HEK293 (cell line): ENCODE measurements around the gene ITGAL.

Experiments
- CTCF ChIA-PET: fragments of 350-600 bp; formaldehyde crosslinking; extraction: SDS; loops from one replicate; lab custom pipeline; 2021; ENCODE audit warnings: antibody characterized with exemption; lab: Yijun Ruan, JAX
- POLR2A ChIA-PET: fragments of 300-600 bp; formaldehyde crosslinking; extraction: SDS; loops from one replicate; lab custom pipeline; 2020; ENCODE audit warnings: antibody characterized with exemption, inconsistent platforms; lab: Yijun Ruan, JAX
- H3K27ac ChIP-seq: fragments of 200-500 bp; sonication (Bioruptor generic); 2 replicates; pipeline ENCODE4 v1.5.1; 2014; ENCODE audit warnings: low read depth, low read length, control low read depth, inconsistent platforms; ENCODE audit errors: extremely low read depth
- H3K36me3 ChIP-seq, 2 experiments: fragments of 200-500 bp in 1 of 2; sonication (Bioruptor generic) in 1 of 2; 1 replicate in 1 of 2; 2 replicates in 1 of 2; pipeline ENCODE4 v1.5.1; 2014 to 2017; ENCODE audit warnings: inconsistent platforms in 2 of 2, low read length in 2 of 2; ENCODE audit not compliant: control insufficient read depth in 2 of 2, insufficient read depth in 1 of 2
- H3K4me1 ChIP-seq: fragments of 200-500 bp; sonication (Bioruptor generic); 2 replicates; pipeline ENCODE4 v1.5.1; 2014; ENCODE audit warnings: mild to moderate bottlenecking, low read length, inconsistent platforms; ENCODE audit not compliant: control insufficient read depth, insufficient read depth
- H3K4me3 ChIP-seq: 2 replicates; pipeline ENCODE4 v1.5.1; 2011; ENCODE audit warnings: low read depth, mild to moderate bottlenecking, control low read depth, low read length, moderate library complexity
- H3K9me3 ChIP-seq: fragments of 200-500 bp; sonication (Bioruptor generic); 2 replicates; pipeline ENCODE4 v1.5.1; 2014; ENCODE audit warnings: low read depth, low read length, inconsistent platforms; ENCODE audit not compliant: control insufficient read depth, insufficient read depth
- AEBP2 ChIP-seq: fragments of 450-650 bp; formaldehyde crosslinking; IDR thresholded peaks from 2 replicates; pipeline ENCODE4 v1.5.1; 2016; ENCODE audit warnings: missing biosample characterization, missing genetic modification characterization, borderline replicate concordance
- CTCF ChIP-seq: fragments of 450-650 bp; formaldehyde crosslinking; IDR thresholded peaks from 2 replicates; pipeline ENCODE4 v1.5.1; 2016; ENCODE audit warnings: missing biosample characterization, missing genetic modification characterization
- FEZF1 ChIP-seq: fragments of 450-650 bp; formaldehyde crosslinking; IDR thresholded peaks from 2 replicates; pipeline ENCODE4 v1.5.1; 2016; ENCODE audit warnings: missing biosample characterization, missing genetic modification characterization
- IKZF3 ChIP-seq: fragments of 450-650 bp; IDR thresholded peaks from 2 replicates; pipeline ENCODE4 v1.5.0; 2018; ENCODE audit warnings: missing biosample characterization, mild to moderate bottlenecking, missing genetic modification characterization, moderate library complexity
- KLF10 ChIP-seq: fragments of 450-650 bp; IDR thresholded peaks from 2 replicates; pipeline ENCODE4 v1.5.1; 2018; ENCODE audit warnings: missing biosample characterization, mild to moderate bottlenecking, missing genetic modification characterization
- KLF17 ChIP-seq: fragments of 450-650 bp; formaldehyde crosslinking; IDR thresholded peaks from 2 replicates; pipeline ENCODE4 v1.5.1; 2016; ENCODE audit warnings: missing biosample characterization, missing genetic modification characterization
- REST ChIP-seq: fragments of 450-650 bp; formaldehyde crosslinking; IDR thresholded peaks from 2 replicates; pipeline ENCODE4 v1.5.1; 2016; ENCODE audit warnings: missing biosample characterization, missing genetic modification characterization
- ZBTB10 ChIP-seq: fragments of 450-650 bp; formaldehyde crosslinking; IDR thresholded peaks from 2 replicates; pipeline ENCODE4 v1.5.1; 2016; ENCODE audit warnings: missing biosample characterization, missing genetic modification characterization
- ZBTB21 ChIP-seq: fragments of 450-650 bp; formaldehyde crosslinking; IDR thresholded peaks from 2 replicates; pipeline ENCODE4 v1.5.1; 2017; ENCODE audit warnings: missing biosample characterization, missing genetic modification characterization
- ZIC2 ChIP-seq: fragments of 450-650 bp; formaldehyde crosslinking; IDR thresholded peaks from 2 replicates; pipeline ENCODE4 v1.5.1; 2016; ENCODE audit warnings: missing biosample characterization, missing genetic modification characterization
- ZNF133 ChIP-seq: fragments of 450-650 bp; formaldehyde crosslinking; IDR thresholded peaks from 2 replicates; pipeline ENCODE4 v1.5.1; 2016; ENCODE audit warnings: missing biosample characterization, missing genetic modification characterization
- ZNF274 ChIP-seq, 2 experiments: fragments of 200-500 bp in 1 of 2; fragments of 450-650 bp in 1 of 2; sonication (Bioruptor generic) in 1 of 2; formaldehyde crosslinking in 1 of 2; IDR thresholded peaks; 2 replicates each; pipeline versions ENCODE4 v1.5.1 to v1.6.1; 2014 to 2016; ENCODE audit warnings: borderline replicate concordance in 1 of 2, inconsistent platforms in 1 of 2, low read length in 1 of 2, missing biosample characterization in 1 of 2, missing genetic modification characterization in 1 of 2
- ZNF335 ChIP-seq: fragments of 450-650 bp; formaldehyde crosslinking; conservative IDR thresholded peaks from 2 replicates; pipeline ENCODE4 v1.5.1; 2016; ENCODE audit warnings: missing biosample characterization, missing genetic modification characterization
- ZNF416 ChIP-seq: fragments of 450-650 bp; formaldehyde crosslinking; IDR thresholded peaks from 2 replicates; pipeline ENCODE4 v1.5.1; 2016; ENCODE audit warnings: missing biosample characterization, missing genetic modification characterization
- ZNF530 ChIP-seq: fragments of 450-650 bp; formaldehyde crosslinking; IDR thresholded peaks from 2 replicates; pipeline ENCODE4 v1.5.1; 2016; ENCODE audit warnings: low read depth, missing biosample characterization, missing genetic modification characterization
- ZNF558 ChIP-seq: fragments of 450-650 bp; formaldehyde crosslinking; IDR thresholded peaks from 2 replicates; pipeline ENCODE4 v1.5.1; 2016; ENCODE audit warnings: missing biosample characterization, missing genetic modification characterization
- ZNF561 ChIP-seq: fragments of 450-650 bp; IDR thresholded peaks from 2 replicates; pipeline ENCODE4 v1.5.1; 2018; ENCODE audit warnings: missing biosample characterization, missing genetic modification characterization, borderline replicate concordance
- ZNF600 ChIP-seq: fragments of 450-650 bp; formaldehyde crosslinking; IDR thresholded peaks from 2 replicates; pipeline ENCODE4 v1.5.1; 2016; ENCODE audit warnings: missing biosample characterization, missing genetic modification characterization
- ZNF670 ChIP-seq: fragments of 450-650 bp; formaldehyde crosslinking; IDR thresholded peaks from 2 replicates; pipeline ENCODE4 v1.5.1; 2016; ENCODE audit warnings: missing biosample characterization, missing genetic modification characterization, low read depth
- ZNF692 ChIP-seq: fragments of 450-650 bp; formaldehyde crosslinking; IDR thresholded peaks from 2 replicates; pipeline ENCODE4 v1.5.1; 2016; ENCODE audit warnings: missing biosample characterization, missing genetic modification characterization
- ZNF76 ChIP-seq: fragments of 450-650 bp; formaldehyde crosslinking; IDR thresholded peaks from 2 replicates; pipeline ENCODE4; 2016; ENCODE audit warnings: low read depth, missing biosample characterization, missing genetic modification characterization, borderline replicate concordance
- ZSCAN30 ChIP-seq: fragments of 450-650 bp; IDR thresholded peaks from 2 replicates; pipeline ENCODE4 v1.5.1; 2018; ENCODE audit warnings: missing biosample characterization, mild to moderate bottlenecking, missing genetic modification characterization, moderate library complexity

The ITGAL gene

GRCh38 chr16:30535106-30535776 is 62.7 kb downstream of the ITGAL start (continued):
- TF ChIP-seq ZNF335 (tag by site-specific recombination) (peak; percentile 60; the same call in 1 of the 2 replicates), KLF10 (0 out of 2 replicates have a peak, but pooled peaks have one; percentile 11)

GRCh38 chr16:30535777-30536190 is 63.2 kb downstream of the ITGAL start:
- POLR2A ChIA-PET, result interaction anchor here (0.6 to 3.7 kb wide), 15 partner anchors 9 to 123 kb away, joined by 3 to 69 read pairs (median 6); partner anchors contain the start of genes DCTPP1, FBRS, SEPHS2 and ZNF688
- H3K27ac ChIP-seq, result peak overlapping the region; percentile 91; the same call in 1 of the 2 replicates
- no peaks in the 10 kb centered on the region for H3K9me3 ChIP-seq
- H3K4me1 ChIP-seq, result peaks cover 2% of the 10 kb centered on the region; the same call in 1 of the 2 replicates
- peaks cover 6 to 25% of the 10 kb centered on the region in 2 experiments; a peak in 2 of 3 replicates for H3K36me3 ChIP-seq
- CTCF ChIA-PET, result interaction anchor here (0.6 to 2.9 kb wide), 16 partner anchors 10 to 745 kb away, joined by 3 to 11 read pairs (median 4); partner anchors contain the start of genes DCTPP1, KIF22, ZNF688 and ZNF764
- peak overlapping the region; percentile 59 for H3K4me3 ChIP-seq
- TF ChIP-seq ZNF600 (tag by site-specific recombination), result peak; percentile 97
- TF ChIP-seq ZNF558, result no peak
- TF ChIP-seq ZNF416 (tag by site-specific recombination), result no peak
- no peak for TF ChIP-seq ZNF692 (tag by site-specific recombination)
- TF ChIP-seq AEBP2, result no peak
- TF ChIP-seq FEZF1 (tag by site-specific recombination), result no peak
- no peak for TF ChIP-seq REST (tag by site-specific recombination)
- TF ChIP-seq ZBTB10 (tag by site-specific recombination), result no peak
- TF ChIP-seq ZNF561, result peak; percentile 33; the same call in 1 of the 2 replicates
- TF ChIP-seq ZNF335 (tag by site-specific recombination), result peak; percentile 0; the same call in 1 of the 2 replicates
- no peak for TF ChIP-seq ZNF670 (tag by site-specific recombination)
- no peak for TF ChIP-seq ZNF274 (IDR thresholded peaks at IDR 0.05; ENCODE audit: low read length)
- no peak for TF ChIP-seq ZNF274 (tag by site-specific recombination; IDR thresholded peaks at IDR 0.05; ENCODE audit: borderline replicate concordance)
- TF ChIP-seq ZNF76 (tag by site-specific recombination), result no peak
- TF ChIP-seq ZSCAN30 (tag by site-specific recombination), result 0 out of 2 replicates have a peak, but pooled peaks have one; percentile 46
- TF ChIP-seq ZNF133, result no peak
- TF ChIP-seq ZBTB21 (tag by site-specific recombination), result 0 out of 2 replicates have a peak, but pooled peaks have one; percentile 13
- no peak for TF ChIP-seq KLF17 (tag by site-specific recombination)
- peak; percentile 92 for TF ChIP-seq CTCF
- peak; percentile 73 for TF ChIP-seq IKZF3 (tag by site-specific recombination)
- no peak for TF ChIP-seq ZIC2
- TF ChIP-seq ZNF530, result no peak
